NB4 (cell line): ENCODE data around the gene SERPINA3.

Experiments
- DNase-seq: peaks from one replicate; pipeline ENCODE4 v3.0.0; 2010; ENCODE audit warnings: low read depth
- H3K4me3 ChIP-seq: one replicate; pipeline ENCODE4 v1.5.1; 2011; ENCODE audit warnings: mild to moderate bottlenecking, low read depth, low read length, moderate library complexity
- CTCF ChIP-seq: IDR thresholded peaks from one replicate; pipeline ENCODE4 v1.5.1; 2012; ENCODE audit warnings: low read depth, low read length
- MAX ChIP-seq: IDR thresholded peaks from 2 replicates; pipeline ENCODE4 v1.6.1; 2011; ENCODE audit warnings: low read depth, low read length
- MYC ChIP-seq: IDR thresholded peaks from 2 replicates; pipeline ENCODE4 v1.6.1; 2011; ENCODE audit warnings: low read depth, low read length
- POLR2A ChIP-seq: IDR thresholded peaks from 2 replicates; pipeline ENCODE4 v1.6.1; 2011; ENCODE audit warnings: mild to moderate bottlenecking; ENCODE audit not compliant: insufficient read length; ENCODE audit errors: extremely low read depth

SERPINA3 gene

GRCh38 chr14:94650444-94650775 lies 38.2 kb downstream of the SERPINA3 start:
- TF ChIP-seq MAX (no peak), MYC (no peak), POLR2A (no peak), CTCF (no peak)
- H3K4me3 ChIP-seq: no peak overlapping the region

GRCh38 chr14:94650806-94651805 lies 38.9 kb downstream of the SERPINA3 start:
- no peak for TF ChIP-seq POLR2A
- no peak overlapping the region for H3K4me3 ChIP-seq
- no peak for DNase-seq

More at GRCh38 chr14:94650444-94650775, 38.2 kb downstream of the SERPINA3 start:
- DNase-seq: no peak

GRCh38 chr14:94653321-94653720 lies 41.1 kb downstream of the SERPINA3 start:
- DNase-seq: no peak

GRCh38 chr14:94654071-94654861 lies 42.1 kb downstream of the SERPINA3 start:
- no peak overlapping the region for H3K4me3 ChIP-seq
- peak; percentile 7 for DNase-seq
- TF ChIP-seq MYC: no peak
- TF ChIP-seq POLR2A: no peak
- 0 out of 2 replicates have a peak, but pooled peaks have one; percentile 18 for TF ChIP-seq MAX

More at GRCh38 chr14:94653321-94653720, 41.1 kb downstream of the SERPINA3 start:
- H3K4me3 ChIP-seq: no peak overlapping the region
- TF ChIP-seq CTCF (no peak), MAX (no peak)

GRCh38 chr14:94655169-94655710 lies 43.0 kb downstream of the SERPINA3 start:
- H3K4me3 ChIP-seq: no peak overlapping the region

GRCh38 chr14:94656043-94656442 lies 43.9 kb downstream of the SERPINA3 start:
- TF ChIP-seq POLR2A (no peak), MAX (no peak), CTCF (no peak)
- H3K4me3 ChIP-seq: no peak overlapping the region
- DNase-seq: no peak

More at GRCh38 chr14:94655169-94655710, 43.0 kb downstream of the SERPINA3 start:
- TF ChIP-seq MAX: no peak
- TF ChIP-seq MYC: no peak
- TF ChIP-seq CTCF: no peak
- no peak for TF ChIP-seq POLR2A
- DNase-seq: no peak
